OCI-LY7 (cell line): Measurements from ENCODE around the gene ZBED4.

Experiments
- CTCF ChIP-seq: fragments of 200-600 bp; sonication (generic); conservative IDR thresholded peaks from 2 replicates; pipeline ENCODE4 v1.5.1; 2014; ENCODE audit warnings: mild to moderate bottlenecking, antibody characterized with exemption, low read length, moderate library complexity, mixed read lengths
- EZH2phosphoT487 ChIP-seq: fragments of 200-600 bp; sonication (generic); IDR thresholded peaks from 2 replicates; pipeline ENCODE4 v1.6.1; 2018; ENCODE audit warnings: low read depth, borderline replicate concordance, mild to moderate bottlenecking, mixed run types, antibody characterized with exemption, low read length, moderate library complexity, mixed read lengths

DNA sequence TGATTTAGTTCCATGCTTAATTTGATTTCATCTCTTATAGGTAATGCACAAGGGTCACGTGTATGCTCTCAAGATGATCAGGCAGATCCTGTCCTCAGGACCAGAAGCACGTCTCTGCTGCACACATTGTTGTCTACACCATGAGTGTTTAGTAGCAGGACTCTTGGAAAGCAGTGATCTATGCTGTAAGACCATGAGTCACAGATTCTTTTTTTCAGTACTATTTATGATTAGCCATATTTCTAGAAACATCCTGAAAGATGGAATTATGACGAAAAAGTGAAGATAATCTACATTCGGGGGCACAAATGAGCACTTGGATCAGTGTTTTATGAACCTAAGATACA lies 29.6 kb downstream of the ZBED4 start:
- no peak for TF ChIP-seq CTCF
- TF ChIP-seq EZH2phosphoT487: no peak
